ENCODE results near the gene CWF19L2. TPM values are rescaled to one million over a fixed set of nuclear protein-coding genes. Genes with fewer than 3 reads are reported as not detected.

Gene CWF19L2
- total and polyA plus RNA-seq, 2 donors (not counting 1 experiment from before 2014, with no cell fraction given), result 5.1 to 10.7 TPM

DNA sequence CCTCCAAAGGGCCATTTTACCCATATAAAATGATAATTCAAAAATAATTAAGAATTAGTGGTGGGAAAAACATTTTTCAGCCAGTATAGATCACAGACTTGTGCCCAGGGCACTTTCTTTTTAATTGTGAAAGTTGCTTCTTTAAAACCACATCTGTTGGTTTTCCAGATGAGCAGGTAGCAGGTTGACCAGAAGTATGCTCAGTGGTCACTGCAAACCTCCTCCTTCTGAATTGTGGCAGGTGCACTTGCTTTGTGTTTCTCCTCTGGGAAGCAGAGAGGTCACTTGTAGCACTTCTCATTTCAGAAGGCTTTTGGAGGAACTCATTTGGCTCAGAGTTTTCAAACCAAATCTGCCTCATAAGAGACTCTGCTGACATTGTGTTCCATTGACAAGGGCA lies 24.6 kb upstream of the CWF19L2 start:
- TF ChIP-seq, protein P1, sequence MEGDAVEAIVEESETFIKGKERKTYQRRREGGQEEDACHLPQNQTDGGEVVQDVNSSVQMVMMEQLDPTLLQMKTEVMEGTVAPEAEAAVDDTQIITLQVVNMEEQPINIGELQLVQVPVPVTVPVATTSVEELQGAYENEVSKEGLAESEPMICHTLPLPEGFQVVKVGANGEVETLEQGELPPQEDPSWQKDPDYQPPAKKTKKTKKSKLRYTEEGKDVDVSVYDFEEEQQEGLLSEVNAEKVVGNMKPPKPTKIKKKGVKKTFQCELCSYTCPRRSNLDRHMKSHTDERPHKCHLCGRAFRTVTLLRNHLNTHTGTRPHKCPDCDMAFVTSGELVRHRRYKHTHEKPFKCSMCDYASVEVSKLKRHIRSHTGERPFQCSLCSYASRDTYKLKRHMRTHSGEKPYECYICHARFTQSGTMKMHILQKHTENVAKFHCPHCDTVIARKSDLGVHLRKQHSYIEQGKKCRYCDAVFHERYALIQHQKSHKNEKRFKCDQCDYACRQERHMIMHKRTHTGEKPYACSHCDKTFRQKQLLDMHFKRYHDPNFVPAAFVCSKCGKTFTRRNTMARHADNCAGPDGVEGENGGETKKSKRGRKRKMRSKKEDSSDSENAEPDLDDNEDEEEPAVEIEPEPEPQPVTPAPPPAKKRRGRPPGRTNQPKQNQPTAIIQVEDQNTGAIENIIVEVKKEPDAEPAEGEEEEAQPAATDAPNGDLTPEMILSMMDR (conservative IDR thresholded peaks at IDR 0.05 in 1 of 2, IDR thresholded peaks at IDR 0.05 in 1 of 2; ENCODE audit: low read depth in 1 of 2, low read length in 2 of 2), result no peak
- Histone ChIP-seq H3K27me3 (ENCODE audit: control insufficient read depth, insufficient read depth, low read length) (no peaks in the 10 kb centered on the region), H3K36me3 (ENCODE audit: control insufficient read depth, insufficient read depth, low read length) (no peaks in the 10 kb centered on the region), H3K4me1 (ENCODE audit: control insufficient read depth, extremely low read depth, insufficient read depth, low read length) (no peaks in the 10 kb centered on the region), H3K4me2 (ENCODE audit: extremely low read depth, insufficient read depth, low read length) (no peak overlapping the region), H3K79me2 (ENCODE audit: control insufficient read depth, insufficient read depth, low read length) (no peaks in the 10 kb centered on the region), H3K4me3 (replicated peaks in 1 of 4; ENCODE audit: control extremely low read depth in 1 of 4, insufficient read depth in 1 of 4, low read depth in 3 of 4, low read length in 4 of 4) (no peak overlapping the region), H3K9ac (ENCODE audit: insufficient read depth, low read length) (no peak overlapping the region), H3K27ac (ENCODE audit: insufficient read depth, low read length) (no peak overlapping the region), H2AFZ (ENCODE audit: low read length) (no peak overlapping the region), H3K9me3 (ENCODE audit: control insufficient read depth, insufficient read depth, low read depth, low read length) (no peaks in the 10 kb centered on the region), H4K20me1 (ENCODE audit: control insufficient read depth, extremely low read depth, insufficient read depth, low read length) (no peaks in the 10 kb centered on the region)
- no peak for DNase-seq (ENCODE audit: low read depth in 2 of 2)

DNA sequence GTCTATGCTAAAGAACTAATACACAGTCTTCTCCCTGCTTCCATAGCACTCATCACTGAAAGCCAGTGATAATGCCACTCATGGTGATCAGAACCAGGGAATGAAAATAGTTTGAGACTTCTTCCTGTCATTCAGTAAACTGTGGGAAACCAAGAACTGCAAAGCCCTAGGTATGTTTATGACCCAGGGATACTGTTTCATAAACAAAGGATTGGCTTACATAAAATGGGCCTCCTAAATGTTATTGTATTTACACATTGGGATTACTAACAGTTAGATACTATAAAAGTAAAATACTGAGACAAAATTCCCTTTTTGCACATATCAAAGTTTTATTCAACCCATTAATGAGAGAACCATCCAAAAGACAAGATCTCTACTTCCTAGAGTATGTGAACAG lies 21.3 kb upstream of the CWF19L2 start:
- Histone ChIP-seq H4K20me1 (ENCODE audit: control insufficient read depth, extremely low read depth, insufficient read depth, low read length) (no peaks in the 10 kb centered on the region), H3K4me2 (ENCODE audit: extremely low read depth, insufficient read depth, low read length) (no peak overlapping the region), H3K9ac (ENCODE audit: insufficient read depth, low read length) (no peak overlapping the region), H3K36me3 (ENCODE audit: control insufficient read depth, insufficient read depth, low read length) (no peaks in the 10 kb centered on the region), H3K4me1 (ENCODE audit: control insufficient read depth, extremely low read depth, insufficient read depth, low read length) (no peaks in the 10 kb centered on the region), H2AFZ (ENCODE audit: low read length) (no peak overlapping the region), H3K4me3 (replicated peaks in 1 of 4; ENCODE audit: control extremely low read depth in 1 of 4, insufficient read depth in 1 of 4, low read depth in 3 of 4, low read length in 4 of 4) (no peak overlapping the region), H3K27me3 (ENCODE audit: control insufficient read depth, insufficient read depth, low read length) (no peaks in the 10 kb centered on the region), H3K79me2 (ENCODE audit: control insufficient read depth, insufficient read depth, low read length) (no peaks in the 10 kb centered on the region), H3K27ac (ENCODE audit: insufficient read depth, low read length) (no peak overlapping the region), H3K9me3 (ENCODE audit: control insufficient read depth, insufficient read depth, low read depth, low read length) (no peaks in the 10 kb centered on the region)
- no peak for DNase-seq (ENCODE audit: low read depth in 2 of 2)
- no peak for TF ChIP-seq EZH2 (IDR thresholded peaks at IDR 0.05; ENCODE audit: low read length, missing control alignments)
- TF ChIP-seq, protein P1 (conservative IDR thresholded peaks at IDR 0.05 in 1 of 2, IDR thresholded peaks at IDR 0.05 in 1 of 2; ENCODE audit: low read depth in 1 of 2, low read length in 2 of 2), result no peak

DNA sequence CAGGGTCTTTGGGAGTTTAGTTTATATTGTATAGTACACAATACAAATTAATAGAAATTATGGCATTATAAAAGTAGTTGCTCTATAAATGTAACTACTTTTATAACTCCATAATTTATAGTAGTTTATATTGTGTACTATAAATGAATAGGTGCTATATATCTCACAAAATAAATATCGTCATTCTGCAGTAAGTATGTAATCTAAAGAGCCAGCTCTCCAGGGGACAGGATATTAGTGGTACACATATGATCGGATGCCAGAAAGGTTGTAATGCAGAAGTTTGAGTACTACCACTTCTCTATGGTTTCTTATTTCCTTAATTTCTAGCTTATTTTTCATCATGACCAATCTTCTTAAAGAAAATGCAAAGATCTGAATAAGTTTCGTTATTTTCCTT lies 20.2 kb upstream of the CWF19L2 start:
- H3K4me3 ChIP-seq (replicated peaks in 1 of 4; ENCODE audit: control extremely low read depth in 1 of 4, insufficient read depth in 1 of 4, low read depth in 3 of 4, low read length in 4 of 4), result no peak overlapping the region
- H2AFZ ChIP-seq (ENCODE audit: low read length), result no peak overlapping the region
- H3K9me3 ChIP-seq (ENCODE audit: control insufficient read depth, insufficient read depth, low read depth, low read length), result no peaks in the 10 kb centered on the region
- DNase-seq (ENCODE audit: low read depth in 2 of 2), result no peak
- no peak overlapping the region for H3K9ac ChIP-seq (ENCODE audit: insufficient read depth, low read length)
- no peak for TF ChIP-seq EZH2 (IDR thresholded peaks at IDR 0.05; ENCODE audit: low read length, missing control alignments)
- TF ChIP-seq, protein P1 (conservative IDR thresholded peaks at IDR 0.05 in 1 of 2, IDR thresholded peaks at IDR 0.05 in 1 of 2; ENCODE audit: low read depth in 1 of 2, low read length in 2 of 2), result no peak
- H4K20me1 ChIP-seq (ENCODE audit: control insufficient read depth, extremely low read depth, insufficient read depth, low read length), result no peaks in the 10 kb centered on the region
- H3K36me3 ChIP-seq (ENCODE audit: control insufficient read depth, insufficient read depth, low read length), result no peaks in the 10 kb centered on the region
- no peaks in the 10 kb centered on the region for H3K27me3 ChIP-seq (ENCODE audit: control insufficient read depth, insufficient read depth, low read length)
- H3K27ac ChIP-seq (ENCODE audit: insufficient read depth, low read length), result no peak overlapping the region
- H3K4me1 ChIP-seq (ENCODE audit: control insufficient read depth, extremely low read depth, insufficient read depth, low read length), result no peaks in the 10 kb centered on the region
- no peak overlapping the region for H3K4me2 ChIP-seq (ENCODE audit: extremely low read depth, insufficient read depth, low read length)
- no peaks in the 10 kb centered on the region for H3K79me2 ChIP-seq (ENCODE audit: control insufficient read depth, insufficient read depth, low read length)
